ENCODE measurements around the gene ZHX3.

ZHX3 gene

DNA sequence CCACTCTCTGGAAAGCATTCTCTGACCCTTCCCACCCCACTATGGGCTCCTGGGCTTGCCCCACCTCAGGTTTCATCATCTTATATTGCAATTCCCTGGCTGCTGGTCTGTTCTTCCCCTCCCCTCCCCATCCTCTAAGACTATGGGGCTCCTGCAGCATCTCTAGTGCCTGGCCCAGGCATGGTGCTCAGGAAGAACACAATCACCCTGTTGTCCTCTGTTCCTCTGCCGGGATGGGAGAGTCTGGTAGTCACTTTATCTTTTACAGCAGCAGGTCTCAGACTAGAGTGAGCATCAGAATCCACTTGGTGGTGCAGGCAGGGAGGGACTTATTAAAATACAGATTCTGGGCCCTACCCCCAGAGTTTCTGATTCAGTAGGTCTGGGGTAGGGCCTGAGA lies 18.1 kb upstream of the ZHX3 start:
- no peak for DNase-seq (ENCODE audit: low read depth in 1 of 2, low spot score in 1 of 2)
- no peak for TF ChIP-seq GABPA (IDR thresholded peaks at IDR 0.05; ENCODE audit: low read depth)
- TF ChIP-seq REST (IDR thresholded peaks at IDR 0.05; ENCODE audit: insufficient replicate concordance, low read depth), result no peak
- TF ChIP-seq POLR2AphosphoS5 (IDR thresholded peaks at IDR 0.05; ENCODE audit: low read depth), result no peak
- TF ChIP-seq CTCF (IDR thresholded peaks at IDR 0.05; ENCODE audit: insufficient read depth, low read length), result no peak
- TF ChIP-seq SPI1 (IDR thresholded peaks at IDR 0.05; ENCODE audit: borderline replicate concordance, low read depth), result no peak
- Histone ChIP-seq H3K27me3 (ENCODE audit: insufficient read depth, poor library complexity, severe bottlenecking) (peaks cover 6% of the 10 kb centered on the region), H3K4me3 (replicated peaks; ENCODE audit: insufficient read depth, low read length) (no peak overlapping the region), H3K27ac (replicated peaks) (no peak overlapping the region)

DNA sequence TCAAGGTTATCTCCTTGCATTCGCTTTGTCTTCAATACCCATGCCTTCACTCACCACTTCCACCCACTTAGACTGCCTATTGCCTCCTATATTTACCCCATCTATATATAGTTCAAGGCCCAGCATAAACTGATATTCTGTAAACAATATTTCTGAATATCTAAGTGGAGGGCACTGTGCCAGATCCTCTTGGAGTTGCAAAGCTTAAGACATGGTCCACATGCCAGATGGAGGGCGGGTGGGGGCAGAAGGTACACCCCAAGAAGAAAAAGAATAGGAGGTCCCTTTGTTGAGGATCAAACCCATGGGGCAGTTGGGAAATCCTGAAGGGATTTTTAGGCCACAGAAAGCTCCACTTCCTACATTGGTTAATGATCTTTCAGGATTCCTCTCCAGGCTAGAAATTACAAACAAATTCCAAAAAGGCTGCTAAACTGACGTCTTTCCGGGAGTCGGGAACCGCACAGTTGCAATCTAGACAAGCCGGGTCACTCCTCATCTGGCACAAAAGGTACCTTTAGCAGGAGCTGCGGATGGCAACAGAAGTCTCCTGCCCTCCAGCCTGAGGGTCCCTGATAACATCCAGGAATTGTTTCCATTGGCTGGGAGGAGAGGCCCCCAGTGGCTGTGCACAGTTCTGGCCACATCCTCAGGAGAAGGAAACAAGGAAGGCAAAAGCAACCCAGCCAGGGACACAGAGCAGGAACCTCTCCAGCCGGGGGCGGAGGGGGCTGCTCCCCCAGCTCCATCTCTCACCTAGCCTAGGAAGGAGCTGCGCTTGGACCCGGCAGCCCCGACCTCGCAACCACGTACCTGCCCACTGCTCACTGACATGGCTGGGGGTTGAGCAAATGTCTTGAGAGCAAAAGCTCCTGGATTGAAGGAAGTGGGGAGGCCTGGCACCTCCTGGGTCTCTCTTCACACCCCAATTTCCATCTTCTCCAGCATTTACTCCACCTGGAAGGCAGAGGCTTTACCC lies 17.2 kb upstream of the ZHX3 start:
- Histone ChIP-seq H3K27ac (replicated peaks) (no peak overlapping the region), H3K27me3 (ENCODE audit: insufficient read depth, poor library complexity, severe bottlenecking) (peaks cover 6% of the 10 kb centered on the region), H3K4me3 (replicated peaks; ENCODE audit: insufficient read depth, low read length) (no peak overlapping the region)
- no peak for TF ChIP-seq CTCF (IDR thresholded peaks at IDR 0.05; ENCODE audit: insufficient read depth, low read length)
- TF ChIP-seq REST (IDR thresholded peaks at IDR 0.05; ENCODE audit: insufficient replicate concordance, low read depth), result no peak
- no peak for TF ChIP-seq SPI1 (IDR thresholded peaks at IDR 0.05; ENCODE audit: borderline replicate concordance, low read depth)
- TF ChIP-seq GABPA (IDR thresholded peaks at IDR 0.05; ENCODE audit: low read depth), result no peak
- TF ChIP-seq POLR2AphosphoS5 (IDR thresholded peaks at IDR 0.05; ENCODE audit: low read depth), result no peak
- DNase-seq (ENCODE audit: low read depth in 1 of 2, low spot score in 1 of 2), result no peak

- Histone ChIP-seq H3K27me3 (ENCODE audit: insufficient read depth, poor library complexity, severe bottlenecking) (peaks cover 2% of the 10 kb centered on the region), H3K27ac (replicated peaks) (no peak overlapping the region), H3K4me3 (replicated peaks; ENCODE audit: insufficient read depth, low read length) (no peak overlapping the region)
- no peak for TF ChIP-seq SPI1 (IDR thresholded peaks at IDR 0.05; ENCODE audit: borderline replicate concordance, low read depth)
- TF ChIP-seq CTCF (IDR thresholded peaks at IDR 0.05; ENCODE audit: insufficient read depth, low read length), result no peak
- DNase-seq (ENCODE audit: low read depth in 1 of 2, low spot score in 1 of 2), result no peak
These were observed 16.5 kb upstream of the ZHX3 start for GRCh38 chr20:41334036-41334435.
